Osteocyte (in vitro differentiated cells): ENCODE data around the gene NR4A1. TPM values are rescaled to one million over a fixed set of nuclear protein-coding genes. Genes with fewer than 3 reads are reported as not detected.

Source experiments
- DNase-seq: peaks from one replicate; pipeline ENCODE4 v3.0.0; 2021; ENCODE audit warnings: mixed read lengths; ENCODE audit not compliant: unreplicated experiment; ENCODE audit errors: extremely low spot score
- H3K27ac Mint-ChIP-seq: one replicate; pipeline ENCODE4 v1.8.0; 2021; ENCODE audit warnings: mild to moderate bottlenecking, mixed read lengths; ENCODE audit not compliant: unreplicated experiment
- H3K27me3 Mint-ChIP-seq: one replicate; pipeline ENCODE4 v1.8.0; 2021; ENCODE audit warnings: mixed read lengths; ENCODE audit not compliant: unreplicated experiment
- H3K36me3 Mint-ChIP-seq: one replicate; pipeline ENCODE4 v1.8.0; 2021; ENCODE audit warnings: mixed read lengths; ENCODE audit not compliant: unreplicated experiment
- H3K4me1 Mint-ChIP-seq: one replicate; pipeline ENCODE4 v1.8.0; 2021; ENCODE audit warnings: mixed read lengths; ENCODE audit not compliant: unreplicated experiment
- H3K4me3 Mint-ChIP-seq: one replicate; pipeline ENCODE4 v1.8.0; 2021; ENCODE audit warnings: mild to moderate bottlenecking, moderate library complexity, mixed read lengths; ENCODE audit not compliant: unreplicated experiment
- H3K9me3 Mint-ChIP-seq: one replicate; pipeline ENCODE4 v1.8.0; 2021; ENCODE audit warnings: mixed read lengths; ENCODE audit not compliant: unreplicated experiment
- total RNA-seq: library from RNA; stranded (reverse); gene quantifications from 2 replicates; pipeline ENCODE4 v1.2.1, GENCODE V29; 2021
- TF ChIP-seq, protein P1 (sequence below): fragments of 200-600 bp; sonication (generic); IDR thresholded peaks from 2 replicates; pipeline ENCODE4 v1.5.0; 2021; ENCODE audit warnings: antibody characterized with exemption, mild to moderate bottlenecking, moderate library complexity

The NR4A1 gene
- total RNA-seq, 1 donor from 2014 or later, result 13.0 TPM

DNA sequence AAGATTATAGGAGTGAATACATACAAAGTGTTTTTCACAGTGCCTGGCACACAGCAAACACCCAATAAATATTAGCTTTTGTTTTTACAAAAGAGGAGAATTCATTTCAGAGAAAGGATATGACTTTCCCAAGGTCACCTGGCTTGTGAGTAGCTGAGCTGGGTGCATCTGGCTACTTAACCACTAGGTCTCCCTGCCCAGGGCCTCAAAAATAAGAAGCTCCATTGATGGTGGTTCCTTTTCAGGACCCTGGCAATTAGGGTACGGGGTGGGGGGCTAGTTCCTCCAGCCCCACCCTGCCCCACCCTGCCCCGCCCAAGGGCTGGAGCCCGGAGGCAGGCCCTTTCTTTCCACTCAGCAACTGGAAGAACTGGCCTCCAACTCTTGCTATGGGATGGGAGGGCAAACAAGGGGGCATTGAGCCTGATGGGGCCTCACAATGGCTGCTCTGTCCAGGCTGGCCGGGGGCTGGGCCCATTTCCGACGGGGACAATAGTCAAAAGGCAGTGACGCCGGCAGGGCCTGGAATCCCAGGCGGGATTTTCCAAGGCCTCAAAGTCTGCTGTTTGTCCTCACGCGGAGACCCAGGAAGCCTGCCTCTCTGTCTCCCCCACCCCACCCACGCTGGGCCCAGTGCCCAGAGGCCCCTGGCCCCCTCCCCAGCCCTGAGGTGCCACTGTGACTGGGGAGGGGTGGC is 10.4 kb downstream of the NR4A1 start:
- no peak overlapping the region for H3K4me3 Mint-ChIP-seq
- H3K36me3 Mint-ChIP-seq, result no peaks in the 10 kb centered on the region
- H3K27ac Mint-ChIP-seq, result no peak overlapping the region
- H3K4me1 Mint-ChIP-seq, result peaks cover 1% of the 10 kb centered on the region
- TF ChIP-seq, protein P1, sequence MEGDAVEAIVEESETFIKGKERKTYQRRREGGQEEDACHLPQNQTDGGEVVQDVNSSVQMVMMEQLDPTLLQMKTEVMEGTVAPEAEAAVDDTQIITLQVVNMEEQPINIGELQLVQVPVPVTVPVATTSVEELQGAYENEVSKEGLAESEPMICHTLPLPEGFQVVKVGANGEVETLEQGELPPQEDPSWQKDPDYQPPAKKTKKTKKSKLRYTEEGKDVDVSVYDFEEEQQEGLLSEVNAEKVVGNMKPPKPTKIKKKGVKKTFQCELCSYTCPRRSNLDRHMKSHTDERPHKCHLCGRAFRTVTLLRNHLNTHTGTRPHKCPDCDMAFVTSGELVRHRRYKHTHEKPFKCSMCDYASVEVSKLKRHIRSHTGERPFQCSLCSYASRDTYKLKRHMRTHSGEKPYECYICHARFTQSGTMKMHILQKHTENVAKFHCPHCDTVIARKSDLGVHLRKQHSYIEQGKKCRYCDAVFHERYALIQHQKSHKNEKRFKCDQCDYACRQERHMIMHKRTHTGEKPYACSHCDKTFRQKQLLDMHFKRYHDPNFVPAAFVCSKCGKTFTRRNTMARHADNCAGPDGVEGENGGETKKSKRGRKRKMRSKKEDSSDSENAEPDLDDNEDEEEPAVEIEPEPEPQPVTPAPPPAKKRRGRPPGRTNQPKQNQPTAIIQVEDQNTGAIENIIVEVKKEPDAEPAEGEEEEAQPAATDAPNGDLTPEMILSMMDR, result no peak
- H3K9me3 Mint-ChIP-seq, result no peaks in the 10 kb centered on the region
- H3K27me3 Mint-ChIP-seq, result no peaks in the 10 kb centered on the region
- no peak for DNase-seq

DNA sequence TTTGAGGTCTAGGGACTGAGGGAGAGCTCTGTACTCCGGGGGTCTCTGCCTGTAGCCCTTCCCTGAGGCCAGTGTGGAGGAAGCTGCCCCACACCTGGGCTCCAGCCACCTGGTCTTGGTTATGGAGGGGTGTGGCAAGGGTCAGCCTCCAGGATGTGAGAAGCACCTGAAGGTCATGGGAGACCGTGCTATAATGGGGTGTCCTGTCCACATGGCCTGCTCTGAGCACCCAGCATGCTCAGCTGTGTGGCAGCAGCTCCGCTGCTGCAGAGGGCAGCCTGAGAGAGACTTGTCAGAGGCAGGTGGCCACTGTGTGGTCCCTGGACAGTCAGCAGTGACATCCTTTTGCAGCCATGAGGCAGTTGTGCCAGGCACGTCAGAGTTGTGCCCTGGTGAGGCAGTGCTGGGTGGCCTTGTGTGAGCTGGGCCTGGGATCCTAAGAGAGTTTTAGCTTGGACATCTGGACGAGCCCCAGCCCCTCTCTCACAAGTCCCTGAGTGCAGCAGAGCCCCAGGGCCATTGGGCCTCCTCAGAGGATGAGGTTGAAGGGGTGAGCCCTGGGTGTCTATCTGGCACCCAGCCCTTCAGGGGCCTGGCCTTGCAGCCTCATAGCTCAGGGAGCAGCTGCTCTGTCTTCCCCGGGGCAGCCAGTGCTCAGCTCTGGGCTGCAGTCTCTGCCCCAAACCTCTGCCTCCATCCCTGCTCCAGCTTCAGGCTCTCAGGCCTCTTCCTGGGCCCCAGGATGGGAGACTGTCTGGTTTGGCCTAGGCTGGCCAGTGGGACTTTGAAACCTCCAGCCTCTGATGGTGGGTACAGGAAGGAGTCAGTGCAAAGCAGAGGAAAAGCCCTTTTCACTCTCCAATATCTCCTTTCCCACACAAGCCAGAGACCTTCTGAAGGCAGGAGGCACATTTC is 11.2 kb downstream of the NR4A1 start:
- no peak overlapping the region for H3K27ac Mint-ChIP-seq
- TF ChIP-seq, protein P1, result no peak
- H3K27me3 Mint-ChIP-seq, result no peaks in the 10 kb centered on the region
- H3K4me1 Mint-ChIP-seq, result peaks cover 1% of the 10 kb centered on the region
- H3K9me3 Mint-ChIP-seq, result no peaks in the 10 kb centered on the region
- no peaks in the 10 kb centered on the region for H3K36me3 Mint-ChIP-seq
- no peak for DNase-seq
- no peak overlapping the region for H3K4me3 Mint-ChIP-seq

DNA sequence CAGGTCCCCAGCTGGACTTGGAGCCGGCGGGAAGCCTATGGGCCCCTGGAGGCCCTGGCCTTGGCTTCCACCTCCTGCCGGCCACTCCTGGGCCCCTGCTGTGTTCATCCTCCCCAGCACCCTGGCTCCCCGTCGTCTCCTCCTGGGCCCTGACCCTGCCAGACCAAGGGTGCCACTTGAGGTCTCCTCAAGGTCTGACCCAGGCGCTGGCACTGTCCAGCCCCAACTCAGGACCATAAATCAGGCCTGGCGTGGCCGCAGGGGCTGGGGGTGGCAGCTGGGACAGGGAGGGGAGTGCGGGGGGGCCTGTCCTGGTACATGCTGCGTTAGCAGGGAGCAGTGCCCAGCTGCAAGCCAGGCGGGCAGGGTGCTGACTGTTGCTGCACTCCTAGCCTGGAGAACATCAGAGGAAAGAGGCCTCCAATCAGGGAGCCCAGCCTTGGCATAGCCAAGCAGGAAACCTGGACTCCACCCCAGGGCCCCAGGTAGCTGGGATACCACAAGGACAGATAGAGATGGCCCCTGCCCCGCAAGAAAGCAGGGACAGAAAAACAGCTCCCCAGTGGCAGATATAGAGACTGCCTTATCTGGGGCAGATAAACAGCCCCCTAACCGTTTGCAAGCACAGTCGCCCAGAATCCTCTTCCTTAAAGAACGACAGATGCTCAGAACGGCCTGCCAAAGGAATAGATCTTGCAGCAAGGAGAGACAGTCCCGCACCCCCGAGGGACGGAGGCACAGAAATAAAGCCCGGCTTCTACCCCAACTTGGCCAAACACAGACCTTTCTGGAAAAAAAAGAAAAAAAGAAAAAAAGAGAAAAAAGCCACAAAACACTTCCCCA is 12.1 kb downstream of the NR4A1 start:
- H3K4me1 Mint-ChIP-seq, result peaks cover 1% of the 10 kb centered on the region

DNA sequence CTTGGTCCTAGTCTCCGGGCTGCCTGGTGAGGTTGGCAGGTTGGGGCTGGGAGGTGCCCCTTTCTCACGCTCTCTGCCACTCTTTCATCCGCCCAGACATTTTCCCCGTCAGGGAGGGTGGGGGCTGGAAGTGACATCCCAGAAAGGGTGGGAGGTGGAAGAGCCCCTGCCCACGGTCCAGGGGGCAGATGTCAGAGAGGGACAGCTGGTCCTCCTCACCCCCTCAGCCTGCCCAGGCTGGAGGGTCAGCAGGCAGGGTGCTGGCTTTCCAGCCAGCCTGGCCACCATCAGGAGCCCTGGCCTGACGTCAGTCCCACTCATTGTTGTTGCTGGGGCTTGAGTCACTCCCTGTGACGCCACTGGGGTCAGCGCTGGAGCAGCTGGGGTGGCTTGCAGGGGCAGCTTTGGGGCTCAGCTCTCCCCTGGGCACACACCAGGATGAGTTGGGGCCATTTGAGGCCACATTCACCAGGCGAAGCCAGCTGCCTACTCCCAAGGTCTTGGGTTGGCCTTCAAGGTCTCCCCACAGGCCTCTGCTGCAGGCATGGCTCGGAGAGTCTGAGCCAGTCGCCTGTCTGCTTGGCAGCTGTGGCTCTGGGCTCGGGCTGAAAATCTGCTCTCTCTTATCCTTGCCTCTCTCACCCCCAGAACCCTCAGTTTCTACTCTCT is 12.9 kb downstream of the NR4A1 start:
- H3K36me3 Mint-ChIP-seq, result no peaks in the 10 kb centered on the region
- TF ChIP-seq, protein P1, result no peak
- H3K4me1 Mint-ChIP-seq, result peaks cover 4% of the 10 kb centered on the region
- no peak overlapping the region for H3K27ac Mint-ChIP-seq
- DNase-seq, result no peak
- H3K9me3 Mint-ChIP-seq, result no peaks in the 10 kb centered on the region
- H3K27me3 Mint-ChIP-seq, result no peaks in the 10 kb centered on the region
- no peak overlapping the region for H3K4me3 Mint-ChIP-seq

More for the DNA sequence above, 12.1 kb downstream of the NR4A1 start:
- TF ChIP-seq, protein P1, result no peak
- Mint-ChIP-seq H3K4me3 (no peak overlapping the region), H3K27ac (no peak overlapping the region), H3K27me3 (no peaks in the 10 kb centered on the region), H3K9me3 (no peaks in the 10 kb centered on the region), H3K36me3 (no peaks in the 10 kb centered on the region)
- DNase-seq, result no peak
